Stomach (tissue), 4 donors: ENCODE data around the gene OR51S1.
"Not testable (repeated sequence)": the region's sequence is repeated elsewhere in the genome, so short reads cannot be mapped to it uniquely, and the experiment has no call there.

ENCODE experiments used
- EP300 ChIP-seq: sonication (generic); formaldehyde crosslinking; IDR thresholded peaks from one replicate; pipeline ENCODE4 v1.6.1; 2017; ENCODE audit warnings: antibody characterized with exemption
- POLR2A ChIP-seq, 4 donors: fragments of 450-650 bp; IDR thresholded peaks; one replicate each; pipeline ENCODE4 v1.6.1; 2016; ENCODE audit warnings: antibody characterized with exemption in 4 of 4, control low read depth in 2 of 4, mild to moderate bottlenecking in 1 of 4, moderate library complexity in 1 of 4

- not testable (repeated sequence) for TF ChIP-seq POLR2A (IDR thresholded peaks at IDR 0.05); EP300
Measured at GRCh38 chr11:4854286-4854685, 5.3 kb upstream of the OR51S1 start.
